Neuronal stem cell (in vitro differentiated cells): ENCODE data around the gene CAVIN2.

ENCODE experiments used
- DNase-seq: peaks from one replicate; pipeline ENCODE4 v3.0.0-alpha.2; 2013; ENCODE audit warnings: low spot score
- H2AFZ ChIP-seq: one replicate; pipeline ENCODE4 v1.6.1; 2013; ENCODE audit warnings: mild to moderate bottlenecking, low read length, inconsistent platforms
- H2AK5ac ChIP-seq: 2 replicates; pipeline ENCODE4 v1.6.1; 2013; ENCODE audit warnings: low read depth, mild to moderate bottlenecking, inconsistent platforms, low read length, moderate library complexity, mixed read lengths
- H2BK120ac ChIP-seq: 2 replicates; pipeline ENCODE4 v1.6.1; 2013; ENCODE audit warnings: low read depth, mild to moderate bottlenecking, inconsistent platforms, low read length, moderate library complexity, mixed read lengths
- H2BK12ac ChIP-seq: one replicate; pipeline ENCODE4 v1.6.1; 2013; ENCODE audit warnings: low read length, inconsistent platforms
- H2BK15ac ChIP-seq: 2 replicates; pipeline ENCODE4 v1.6.1; 2013; ENCODE audit warnings: mild to moderate bottlenecking, low read length, inconsistent platforms, mixed read lengths
- H2BK5ac ChIP-seq: one replicate; pipeline ENCODE4 v1.6.1; 2013; ENCODE audit warnings: inconsistent platforms, mild to moderate bottlenecking, low read length, moderate library complexity
- H3K14ac ChIP-seq: one replicate; pipeline ENCODE4 v1.6.1; 2013; ENCODE audit warnings: low read length, inconsistent platforms
- H3K18ac ChIP-seq: 2 replicates; pipeline ENCODE4 v1.6.1; 2013; ENCODE audit warnings: low read length, inconsistent platforms
- H3K23ac ChIP-seq: 2 replicates; pipeline ENCODE4 v1.6.1; 2013; ENCODE audit warnings: low read depth, mild to moderate bottlenecking, mixed read lengths, low read length, inconsistent platforms; ENCODE audit not compliant: poor library complexity
- H3K27ac ChIP-seq: replicated peaks from 3 replicates; pipeline ENCODE4 v1.5.1; 2013; ENCODE audit warnings: low read length, inconsistent platforms
- H3K27me3 ChIP-seq, 3 experiments: 2 replicates each; pipeline ENCODE4 v1.6.1; 2013; ENCODE audit warnings: low read length in 3 of 3, mild to moderate bottlenecking in 2 of 3, inconsistent platforms in 1 of 3, low read depth in 1 of 3, mixed read lengths in 1 of 3, moderate library complexity in 1 of 3; ENCODE audit not compliant: control insufficient read depth in 3 of 3, insufficient read depth in 3 of 3
- H3K36me3 ChIP-seq, 2 donors: replicated peaks in 1 of 2; 2 replicates each; pipeline ENCODE4 v1.6.1; 2013; ENCODE audit warnings: low read length in 2 of 2; ENCODE audit not compliant: control insufficient read depth in 2 of 2, insufficient read depth in 2 of 2
- H3K4ac ChIP-seq: 2 replicates; pipeline ENCODE4 v1.6.1; 2013; ENCODE audit warnings: inconsistent platforms, mild to moderate bottlenecking, low read length, moderate library complexity
- H3K4me1 ChIP-seq, 2 donors: 1 replicate in 1 of 2; 2 replicates in 1 of 2; pipeline ENCODE4 v1.6.1; 2013; ENCODE audit warnings: low read length in 2 of 2, low read depth in 1 of 2; ENCODE audit not compliant: control insufficient read depth in 2 of 2, insufficient read depth in 1 of 2
- H3K4me2 ChIP-seq: one replicate; pipeline ENCODE4 v1.6.1; 2013; ENCODE audit warnings: mild to moderate bottlenecking, low read length, inconsistent platforms; ENCODE audit not compliant: insufficient read depth, poor library complexity, severe bottlenecking
- H3K4me3 ChIP-seq, 2 donors: 2 replicates each; pipeline ENCODE4 v1.5.1; 2013; ENCODE audit warnings: low read length in 2 of 2, mild to moderate bottlenecking in 2 of 2, inconsistent platforms in 1 of 2, moderate library complexity in 1 of 2
- H3K79me1 ChIP-seq: one replicate; pipeline ENCODE4 v1.6.1; 2013; ENCODE audit warnings: low read depth, mild to moderate bottlenecking, inconsistent platforms, low read length, moderate library complexity
- H3K9ac ChIP-seq: one replicate; pipeline ENCODE4 v1.6.1; 2013; ENCODE audit warnings: mild to moderate bottlenecking, low read depth, low read length, inconsistent platforms; ENCODE audit not compliant: poor library complexity
- H3K9me3 ChIP-seq, 2 donors: replicated peaks in 1 of 2; 2 replicates each; pipeline versions ENCODE3 to v1.6.1; 2013; ENCODE audit warnings: low read length in 2 of 2, mild to moderate bottlenecking in 2 of 2, inconsistent platforms in 1 of 2, low read depth in 1 of 2, mixed read lengths in 1 of 2, moderate library complexity in 1 of 2; ENCODE audit not compliant: control insufficient read depth in 2 of 2, insufficient read depth in 1 of 2
- H4K8ac ChIP-seq: one replicate; pipeline ENCODE4 v1.6.1; 2013; ENCODE audit warnings: low read depth, mild to moderate bottlenecking, inconsistent platforms, low read length, moderate library complexity
- H4K91ac ChIP-seq: one replicate; pipeline ENCODE4 v1.6.1; 2013; ENCODE audit warnings: low read length, low read depth, mild to moderate bottlenecking, inconsistent platforms; ENCODE audit not compliant: poor library complexity
- WGBS, 2 donors: extraction: QIAGEN DNeasy Blood & Tissue Kit; methylation state at CpG; one replicate each; pipeline ENCODE4 v1.1.7; 2013; ENCODE audit warnings: missing lambda C conversion rate in 2 of 2, mixed read lengths in 1 of 2; ENCODE audit not compliant: insufficient read length in 2 of 2, insufficient replicate concordance in 1 of 2; ENCODE audit errors: extremely low coverage in 2 of 2; 5-methylcytosine and 5-hydroxymethylcytosine counted together

Gene CAVIN2

DNA sequence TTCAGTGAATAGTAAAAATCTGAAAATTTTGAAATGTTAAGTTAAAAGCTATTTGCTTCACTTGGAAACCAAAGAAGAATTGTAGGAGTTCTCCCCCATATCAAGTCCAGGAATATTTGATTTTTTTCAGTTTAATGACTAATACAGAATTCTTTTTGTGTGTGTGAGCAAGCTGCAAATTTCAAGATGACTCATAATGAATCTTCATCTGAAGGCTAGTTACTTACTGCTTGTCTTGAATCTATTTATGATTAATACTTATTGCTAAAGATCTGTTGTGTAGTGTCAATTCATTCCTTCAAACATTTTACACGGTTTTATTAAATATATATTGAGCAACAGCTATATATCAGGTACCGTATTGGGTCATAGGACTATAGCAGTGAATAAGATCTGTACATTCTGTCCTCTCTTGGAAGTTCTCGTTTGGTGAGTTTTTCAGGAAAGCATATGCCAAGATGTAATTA lies 47.8 kb upstream of the CAVIN2 start:
- no CpG with 5 or more reads among the region's 3 CpGs for WGBS, 2 donors
- no peak for DNase-seq

DNA sequence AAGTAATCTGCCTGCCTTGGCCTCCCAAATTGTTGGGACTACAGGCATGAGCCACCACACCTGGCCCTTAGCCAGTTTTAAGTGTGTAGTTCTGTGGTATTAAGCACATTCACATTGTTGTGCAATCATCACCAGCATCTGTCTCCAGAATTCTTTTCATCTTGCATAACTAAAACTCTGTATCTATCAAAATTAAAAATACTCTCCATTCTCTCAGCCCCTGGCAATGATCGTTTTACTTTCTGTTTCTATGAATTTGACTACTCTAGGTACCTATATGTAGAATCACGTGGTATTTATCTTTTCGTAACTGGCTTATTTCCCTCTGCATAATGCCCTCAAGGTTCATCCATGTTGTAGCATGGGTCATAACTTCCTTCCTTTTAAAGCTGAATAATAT lies 45.5 kb upstream of the CAVIN2 start:
- Histone ChIP-seq H3K36me3 (no peaks in the 10 kb centered on the region), H2AFZ (no peak overlapping the region), H3K23ac (no peak overlapping the region), H3K14ac (no peak overlapping the region), H3K18ac (no peak overlapping the region), H3K4ac (no peak overlapping the region), H2BK15ac (no peak overlapping the region), H2BK120ac (no peak overlapping the region), H3K9ac (no peak overlapping the region), H2BK5ac (no peak overlapping the region), H4K91ac (no peak overlapping the region), H3K4me3 (no peak overlapping the region), H4K8ac (no peak overlapping the region), H3K27ac (no peak overlapping the region), H3K79me1 (no peaks in the 10 kb centered on the region), H3K9me3 (peaks cover 2 to 9% of the 10 kb centered on the region in 2 donors), H3K4me2 (no peak overlapping the region), H2AK5ac (no peak overlapping the region), H3K27me3 (no peaks in the 10 kb centered on the region), H3K4me1 (no peaks in the 10 kb centered on the region), H2BK12ac (no peak overlapping the region)
- DNase-seq: no peak
- WGBS, 2 donors: no CpG with 5 or more reads among the region's 3 CpGs

More for the DNA sequence above, 47.8 kb upstream of the CAVIN2 start:
- peaks cover 2 to 9% of the 10 kb centered on the region in 2 donors for H3K9me3 ChIP-seq
- no peaks in the 10 kb centered on the region for H3K79me1 ChIP-seq
- H2BK12ac ChIP-seq: no peak overlapping the region
- no peak overlapping the region for H3K4me2 ChIP-seq
- peaks cover 0 to 3% of the 10 kb centered on the region in 2 donors for H3K4me1 ChIP-seq
- H2AFZ ChIP-seq: no peak overlapping the region
- no peak overlapping the region for H2AK5ac ChIP-seq
- no peak overlapping the region for H3K18ac ChIP-seq
- H2BK120ac ChIP-seq: no peak overlapping the region
- H3K9ac ChIP-seq: no peak overlapping the region
- H3K27me3 ChIP-seq: no peaks in the 10 kb centered on the region
- H3K14ac ChIP-seq: no peak overlapping the region
- H4K91ac ChIP-seq: no peak overlapping the region
- no peak overlapping the region for H2BK15ac ChIP-seq
- no peak overlapping the region for H3K4ac ChIP-seq
- no peak overlapping the region for H4K8ac ChIP-seq
- no peaks in the 10 kb centered on the region for H3K36me3 ChIP-seq
- no peak overlapping the region for H2BK5ac ChIP-seq
- no peak overlapping the region for H3K23ac ChIP-seq
- H3K4me3 ChIP-seq: no peak overlapping the region
- no peak overlapping the region for H3K27ac ChIP-seq

DNA sequence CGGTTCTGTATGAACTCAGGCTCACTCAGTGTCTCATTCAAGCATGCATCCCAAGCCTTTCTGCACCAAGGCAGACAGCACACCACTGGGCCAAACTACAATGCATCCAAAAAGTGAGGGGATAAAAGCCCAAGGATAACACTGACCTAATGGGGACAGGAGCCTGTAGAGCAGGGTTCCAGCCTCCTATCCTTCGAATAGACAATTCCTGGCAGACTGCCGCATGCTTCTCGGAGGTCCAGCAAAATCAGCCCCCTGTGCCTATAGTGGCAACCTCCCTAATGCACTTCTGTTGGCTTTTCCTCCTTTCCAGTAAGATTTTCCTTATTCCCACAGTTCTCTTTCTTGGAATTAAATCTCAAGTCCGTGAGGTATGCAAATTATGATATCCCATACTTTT lies 44.8 kb upstream of the CAVIN2 start:
- Histone ChIP-seq H4K8ac (no peak overlapping the region), H3K4ac (no peak overlapping the region), H3K27me3 (no peaks in the 10 kb centered on the region), H3K4me3 (no peak overlapping the region), H4K91ac (no peak overlapping the region), H3K4me1 (no peaks in the 10 kb centered on the region), H2AK5ac (no peak overlapping the region), H3K36me3 (no peaks in the 10 kb centered on the region), H2BK5ac (no peak overlapping the region), H3K18ac (no peak overlapping the region), H2AFZ (no peak overlapping the region), H2BK12ac (no peak overlapping the region), H3K4me2 (no peak overlapping the region), H3K14ac (no peak overlapping the region), H3K9me3 (peaks cover 2 to 9% of the 10 kb centered on the region in 2 donors), H2BK15ac (no peak overlapping the region), H3K27ac (no peak overlapping the region), H3K79me1 (no peaks in the 10 kb centered on the region), H2BK120ac (no peak overlapping the region), H3K9ac (no peak overlapping the region), H3K23ac (no peak overlapping the region)
- DNase-seq: no peak
- WGBS, 2 donors: no CpG with 5 or more reads among the region's 5 CpGs

DNA sequence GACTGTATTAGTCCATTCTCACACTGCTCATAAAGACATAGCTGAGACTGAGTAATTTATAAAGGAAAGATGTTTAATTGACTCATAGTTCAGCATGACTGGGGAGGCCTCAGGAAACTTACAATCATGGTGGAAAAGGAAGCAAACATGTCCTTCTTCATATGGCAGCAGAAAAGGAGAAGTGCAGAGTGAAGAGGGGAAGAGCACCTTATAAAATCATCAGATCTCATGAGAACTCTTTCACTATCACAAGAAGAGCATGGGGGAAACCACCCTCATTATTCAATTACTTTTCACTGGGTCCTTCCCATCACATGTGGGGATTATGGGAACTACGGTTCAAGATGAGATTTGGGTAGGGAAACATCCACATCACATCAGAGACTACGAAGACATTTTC lies 43.0 kb upstream of the CAVIN2 start:
- Histone ChIP-seq H3K27me3 (no peaks in the 10 kb centered on the region), H3K4me3 (no peak overlapping the region), H3K27ac (no peak overlapping the region), H3K23ac (no peak overlapping the region), H2BK5ac (no peak overlapping the region), H3K4me2 (no peak overlapping the region), H2BK12ac (no peak overlapping the region), H3K9ac (no peak overlapping the region), H3K4me1 (no peaks in the 10 kb centered on the region), H2AK5ac (no peak overlapping the region), H3K18ac (no peak overlapping the region), H4K8ac (no peak overlapping the region), H3K79me1 (no peaks in the 10 kb centered on the region), H3K4ac (no peak overlapping the region), H3K14ac (no peak overlapping the region), H3K36me3 (no peaks in the 10 kb centered on the region), H2BK15ac (no peak overlapping the region), H4K91ac (no peak overlapping the region), H2BK120ac (no peak overlapping the region), H3K9me3 (peaks cover 2 to 9% of the 10 kb centered on the region in 2 donors), H2AFZ (no peak overlapping the region)
- WGBS, 2 donors: no CpG with 5 or more reads among the region's 2 CpGs
- no peak for DNase-seq
